K562 (cell line): ENCODE measurements around the gene TMEM107. TPM values are rescaled to one million over a fixed set of nuclear protein-coding genes. Genes with fewer than 3 reads are reported as not detected.

Experiments used
- ASH1L ChIP-seq: fragments of 450-650 bp; IDR thresholded peaks from 2 replicates; pipeline ENCODE4 v1.6.1; 2018; ENCODE audit warnings: borderline replicate concordance, mild to moderate bottlenecking, low read depth; ENCODE audit not compliant: partially characterized antibody
- BRCA1 ChIP-seq, 2 experiments: fragments of 450-650 bp in 1 of 2; sonication (generic) in 1 of 2; formaldehyde crosslinking in 1 of 2; IDR thresholded peaks; 2 replicates each; pipeline versions ENCODE4 v1.5.0 to v1.6.1; 2017 to 2020; ENCODE audit warnings: mild to moderate bottlenecking in 1 of 2, missing genetic modification reagents in 1 of 2
- CHD1 ChIP-seq: fragments of 200-600 bp; sonication (generic); IDR thresholded peaks from one replicate; pipeline ENCODE4 v1.6.1; 2012; ENCODE audit warnings: mild to moderate bottlenecking, moderate library complexity, low read length, inconsistent platforms
- LARP7 ChIP-seq: fragments of 450-650 bp; IDR thresholded peaks from 2 replicates; pipeline ENCODE4 v1.6.1; 2016
- NFYB ChIP-seq: IDR thresholded peaks from 2 replicates; pipeline ENCODE4 v1.6.1; 2011; ENCODE audit warnings: mild to moderate bottlenecking, moderate library complexity; ENCODE audit not compliant: insufficient read length; ENCODE audit errors: extremely low read depth
- RERE ChIP-seq: sonication (generic); formaldehyde crosslinking; IDR thresholded peaks from 2 replicates; pipeline ENCODE4 v1.8.0; 2023; ENCODE audit warnings: missing genetic modification reagents, mild to moderate bottlenecking, borderline replicate concordance
- SMAD3 ChIP-seq: fragments of 450-650 bp; formaldehyde crosslinking; conservative IDR thresholded peaks from 2 replicates; pipeline ENCODE4 v1.4.0; 2020; ENCODE audit warnings: mild to moderate bottlenecking
- SMARCC2 ChIP-seq: fragments of 450-650 bp; IDR thresholded peaks from 2 replicates; pipeline ENCODE4 v1.6.1; 2017; ENCODE audit warnings: antibody characterized with exemption, moderate library complexity, mild to moderate bottlenecking, low read depth
- STAT5A ChIP-seq: IDR thresholded peaks from 2 replicates; pipeline ENCODE4 v1.6.1; 2012; ENCODE audit warnings: low read length, inconsistent platforms, borderline replicate concordance
- TAF9B ChIP-seq: fragments of 450-650 bp; IDR thresholded peaks from 2 replicates; pipeline ENCODE4 v1.6.1; 2018; ENCODE audit warnings: mild to moderate bottlenecking; ENCODE audit not compliant: partially characterized antibody
- ZNF124 ChIP-seq: sonication (generic); formaldehyde crosslinking; IDR thresholded peaks from 2 replicates; pipeline ENCODE4 v1.8.1; 2022; ENCODE audit warnings: missing genetic modification reagents
- ZNF224 ChIP-seq: sonication (generic); formaldehyde crosslinking; IDR thresholded peaks from 2 replicates; pipeline ENCODE4 v1.8.0; 2022; ENCODE audit warnings: mild to moderate bottlenecking, missing genetic modification reagents
- ZNF436 ChIP-seq: fragments of 250-450, 450-650 bp; sonication (Bioruptor Pico); formaldehyde crosslinking; IDR thresholded peaks from 2 replicates; pipeline ENCODE4 v1.7.0; 2020; ENCODE audit warnings: mild to moderate bottlenecking
- ZNF699 ChIP-seq: fragments of 250-450 bp; sonication (Bioruptor Pico); IDR thresholded peaks from 2 replicates; pipeline ENCODE4 v1.8.0; 2021; ENCODE audit warnings: mild to moderate bottlenecking, moderate library complexity; ENCODE audit not compliant: insufficient replicate concordance
- ZNF707 ChIP-seq: fragments of 250-450 bp; sonication (Bioruptor Pico); conservative IDR thresholded peaks from 2 replicates; pipeline ENCODE4 v1.8.0; 2022; ENCODE audit warnings: inconsistent platforms, mild to moderate bottlenecking, moderate library complexity
- ZNF785 ChIP-seq: fragments of 250-450 bp; sonication (Bioruptor Pico); IDR thresholded peaks from 2 replicates; pipeline ENCODE4 v1.4.0; 2020; ENCODE audit warnings: mild to moderate bottlenecking
- polyA plus RNA-seq, 8 experiments: library from polyadenylated mRNA; depleted of rRNA in 4 of 8; stranded (reverse) in 5 of 8; unstranded in 3 of 8; fragments of >200 nt; fragmentation: Nextera tagmentation in 2 of 8; fragmentation: Illumina TruSeq in 1 of 8; extraction: Ambion mirVana in 2 of 8; extraction: Trizol in 1 of 8; gene quantifications; 2 replicates each; pipeline versions ENCODE4 v1.2.1 to v1.2.3, GENCODE V29; 2011 to 2014; ENCODE audit warnings: inconsistent platforms in 1 of 8, missing spikeins in 1 of 8
- total RNA-seq, 7 experiments: library from RNA; depleted of rRNA in 6 of 7; stranded (reverse); fragments of >200 nt in 6 of 7; fragmentation: Illumina TruSeq in 2 of 7; extraction: Trizol in 2 of 7; gene quantifications; 2 replicates each; pipeline versions ENCODE4 v1.2.1 to v1.2.3, GENCODE V29; 2011 to 2021; ENCODE audit warnings: low replicate concordance in 1 of 7
- TF ChIP-seq, protein P1 (sequence below): fragments of 200-800 bp; sonication (Bioruptor generic); IDR thresholded peaks from 2 replicates; pipeline ENCODE4 v1.6.1; 2017; ENCODE audit warnings: missing genetic modification characterization, missing compliant biosample characterization
- TF ChIP-seq, protein P2 (sequence below): conservative IDR thresholded peaks from 2 replicates; pipeline ENCODE4 v1.6.1; 2011; ENCODE audit warnings: low read depth, mild to moderate bottlenecking, low read length; ENCODE audit not compliant: control insufficient read depth
- TF ChIP-seq, protein P3 (sequence below): fragments of 450-650 bp; formaldehyde crosslinking; IDR thresholded peaks from 2 replicates; pipeline ENCODE4 v1.4.0; 2020; ENCODE audit warnings: mild to moderate bottlenecking, moderate library complexity

Gene TMEM107
- total and polyA plus RNA-seq, 9 of the 15 experiments (the other 6 are each of a cell fraction or from before 2014, with no cell fraction given): 7.1 to 26.2 (median 16.9) TPM

- TF ChIP-seq BRCA1 (IDR thresholded peaks at IDR 0.05): no peak
- no peak for TF ChIP-seq BRCA1 (CRISPR knock-in tag; IDR thresholded peaks at IDR 0.05)
- no peak for TF ChIP-seq ZNF699
- no peak for TF ChIP-seq ZNF436 (CRISPR knock-in tag)
- no peak for TF ChIP-seq NFYB
- no peak for TF ChIP-seq ZNF224 (CRISPR knock-in tag)
- TF ChIP-seq, protein P1, sequence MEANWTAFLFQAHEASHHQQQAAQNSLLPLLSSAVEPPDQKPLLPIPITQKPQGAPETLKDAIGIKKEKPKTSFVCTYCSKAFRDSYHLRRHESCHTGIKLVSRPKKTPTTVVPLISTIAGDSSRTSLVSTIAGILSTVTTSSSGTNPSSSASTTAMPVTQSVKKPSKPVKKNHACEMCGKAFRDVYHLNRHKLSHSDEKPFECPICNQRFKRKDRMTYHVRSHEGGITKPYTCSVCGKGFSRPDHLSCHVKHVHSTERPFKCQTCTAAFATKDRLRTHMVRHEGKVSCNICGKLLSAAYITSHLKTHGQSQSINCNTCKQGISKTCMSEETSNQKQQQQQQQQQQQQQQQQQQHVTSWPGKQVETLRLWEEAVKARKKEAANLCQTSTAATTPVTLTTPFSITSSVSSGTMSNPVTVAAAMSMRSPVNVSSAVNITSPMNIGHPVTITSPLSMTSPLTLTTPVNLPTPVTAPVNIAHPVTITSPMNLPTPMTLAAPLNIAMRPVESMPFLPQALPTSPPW: peak; percentile 81
- no peak for TF ChIP-seq ASH1L
- TF ChIP-seq, protein P2, sequence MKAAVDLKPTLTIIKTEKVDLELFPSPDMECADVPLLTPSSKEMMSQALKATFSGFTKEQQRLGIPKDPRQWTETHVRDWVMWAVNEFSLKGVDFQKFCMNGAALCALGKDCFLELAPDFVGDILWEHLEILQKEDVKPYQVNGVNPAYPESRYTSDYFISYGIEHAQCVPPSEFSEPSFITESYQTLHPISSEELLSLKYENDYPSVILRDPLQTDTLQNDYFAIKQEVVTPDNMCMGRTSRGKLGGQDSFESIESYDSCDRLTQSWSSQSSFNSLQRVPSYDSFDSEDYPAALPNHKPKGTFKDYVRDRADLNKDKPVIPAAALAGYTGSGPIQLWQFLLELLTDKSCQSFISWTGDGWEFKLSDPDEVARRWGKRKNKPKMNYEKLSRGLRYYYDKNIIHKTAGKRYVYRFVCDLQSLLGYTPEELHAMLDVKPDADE: no peak; the same call in 1 of the 2 replicates
- no peak for TF ChIP-seq SMAD3 (CRISPR knock-in tag)
- no peak for TF ChIP-seq ZNF785 (CRISPR knock-in tag)
- peak; percentile 59 for TF ChIP-seq TAF9B
- no peak for TF ChIP-seq RERE
- TF ChIP-seq STAT5A: no peak
- TF ChIP-seq ZNF707 (CRISPR knock-in tag): no peak
- 0 out of 2 replicates have a peak, but pooled peaks have one; percentile 22 for TF ChIP-seq LARP7
- TF ChIP-seq, protein P3, sequence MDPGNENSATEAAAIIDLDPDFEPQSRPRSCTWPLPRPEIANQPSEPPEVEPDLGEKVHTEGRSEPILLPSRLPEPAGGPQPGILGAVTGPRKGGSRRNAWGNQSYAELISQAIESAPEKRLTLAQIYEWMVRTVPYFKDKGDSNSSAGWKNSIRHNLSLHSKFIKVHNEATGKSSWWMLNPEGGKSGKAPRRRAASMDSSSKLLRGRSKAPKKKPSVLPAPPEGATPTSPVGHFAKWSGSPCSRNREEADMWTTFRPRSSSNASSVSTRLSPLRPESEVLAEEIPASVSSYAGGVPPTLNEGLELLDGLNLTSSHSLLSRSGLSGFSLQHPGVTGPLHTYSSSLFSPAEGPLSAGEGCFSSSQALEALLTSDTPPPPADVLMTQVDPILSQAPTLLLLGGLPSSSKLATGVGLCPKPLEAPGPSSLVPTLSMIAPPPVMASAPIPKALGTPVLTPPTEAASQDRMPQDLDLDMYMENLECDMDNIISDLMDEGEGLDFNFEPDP: no peak
- no peak for TF ChIP-seq ZNF124 (CRISPR knock-in tag)
- no peak for TF ChIP-seq CHD1
- TF ChIP-seq SMARCC2: no peak
These were observed 22.1 kb downstream of the TMEM107 start (continued) for GRCh38 chr17:8153957-8154607.
